Measurements from ENCODE around the gene RAI1. TPM values are rescaled to one million over a fixed set of nuclear protein-coding genes. Genes with fewer than 3 reads are reported as not detected.

RAI1 gene
- total and polyA plus RNA-seq, 2 of the 13 experiments (the other 11 are each of a cell fraction or from before 2014, with no cell fraction given): 3.4 to 5.2 TPM

DNA sequence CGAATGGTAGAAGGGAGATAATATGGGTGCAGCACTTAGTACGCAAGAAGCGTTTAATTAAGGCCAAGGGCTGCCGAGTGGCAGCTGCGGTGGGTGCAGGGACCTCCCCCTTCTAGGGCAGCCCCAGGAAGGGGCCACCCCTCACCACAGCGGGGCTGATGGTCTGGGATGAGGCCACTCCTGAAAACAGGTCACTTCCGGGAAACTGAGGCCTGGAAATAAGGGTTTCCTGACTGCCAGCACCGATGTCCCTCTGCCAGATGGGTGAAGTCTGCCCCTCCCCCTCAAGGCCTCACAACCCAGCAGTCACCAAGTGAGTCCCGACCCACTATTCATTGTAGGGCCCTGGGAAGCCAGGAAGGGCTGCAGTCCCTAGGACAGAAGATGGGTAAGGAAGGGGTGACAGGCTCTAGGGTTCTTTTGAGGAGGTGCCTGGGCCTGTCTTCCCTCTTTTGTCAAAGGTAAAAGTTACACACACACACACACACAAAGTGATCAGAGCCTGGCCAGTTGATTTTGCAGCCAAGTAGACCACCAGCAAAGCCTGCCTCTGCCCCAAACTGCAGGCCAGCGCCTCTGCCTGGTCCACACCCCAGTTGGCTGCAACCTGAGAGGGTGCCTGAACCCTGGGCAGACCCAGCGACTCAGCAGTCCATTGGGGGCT is 143.0 kb downstream of the RAI1 start (continued):
- TF ChIP-seq, protein P1, sequence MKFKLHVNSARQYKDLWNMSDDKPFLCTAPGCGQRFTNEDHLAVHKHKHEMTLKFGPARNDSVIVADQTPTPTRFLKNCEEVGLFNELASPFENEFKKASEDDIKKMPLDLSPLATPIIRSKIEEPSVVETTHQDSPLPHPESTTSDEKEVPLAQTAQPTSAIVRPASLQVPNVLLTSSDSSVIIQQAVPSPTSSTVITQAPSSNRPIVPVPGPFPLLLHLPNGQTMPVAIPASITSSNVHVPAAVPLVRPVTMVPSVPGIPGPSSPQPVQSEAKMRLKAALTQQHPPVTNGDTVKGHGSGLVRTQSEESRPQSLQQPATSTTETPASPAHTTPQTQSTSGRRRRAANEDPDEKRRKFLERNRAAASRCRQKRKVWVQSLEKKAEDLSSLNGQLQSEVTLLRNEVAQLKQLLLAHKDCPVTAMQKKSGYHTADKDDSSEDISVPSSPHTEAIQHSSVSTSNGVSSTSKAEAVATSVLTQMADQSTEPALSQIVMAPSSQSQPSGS (CRISPR knock-in tag; IDR thresholded peaks at IDR 0.05): peak; percentile 16; the same call in 1 of the 2 replicates
- TF ChIP-seq MYC (CRISPR knock-in tag; IDR thresholded peaks at IDR 0.05; ENCODE audit: borderline replicate concordance): no peak
- TF ChIP-seq ZNF670 (CRISPR knock-in tag; IDR thresholded peaks at IDR 0.05; ENCODE audit: borderline replicate concordance): peak; percentile 55; the same call in 1 of the 2 replicates
- TF ChIP-seq MAFK (conservative IDR thresholded peaks at IDR 0.05 in 1 of 2, IDR thresholded peaks at IDR 0.05 in 1 of 2; ENCODE audit: low read length in 2 of 2): no peak
- no peak for TF ChIP-seq KLF16 (CRISPR knock-in tag; IDR thresholded peaks at IDR 0.05)
- no peak for TF ChIP-seq ARHGAP35 (CRISPR knock-in tag; IDR thresholded peaks at IDR 0.05; ENCODE audit: borderline replicate concordance)
- peak; percentile 14; the same call in 1 of the 2 replicates for TF ChIP-seq ZBTB20 (CRISPR knock-in tag; IDR thresholded peaks at IDR 0.05; ENCODE audit: borderline replicate concordance, low read depth)
- TF ChIP-seq, protein P2, sequence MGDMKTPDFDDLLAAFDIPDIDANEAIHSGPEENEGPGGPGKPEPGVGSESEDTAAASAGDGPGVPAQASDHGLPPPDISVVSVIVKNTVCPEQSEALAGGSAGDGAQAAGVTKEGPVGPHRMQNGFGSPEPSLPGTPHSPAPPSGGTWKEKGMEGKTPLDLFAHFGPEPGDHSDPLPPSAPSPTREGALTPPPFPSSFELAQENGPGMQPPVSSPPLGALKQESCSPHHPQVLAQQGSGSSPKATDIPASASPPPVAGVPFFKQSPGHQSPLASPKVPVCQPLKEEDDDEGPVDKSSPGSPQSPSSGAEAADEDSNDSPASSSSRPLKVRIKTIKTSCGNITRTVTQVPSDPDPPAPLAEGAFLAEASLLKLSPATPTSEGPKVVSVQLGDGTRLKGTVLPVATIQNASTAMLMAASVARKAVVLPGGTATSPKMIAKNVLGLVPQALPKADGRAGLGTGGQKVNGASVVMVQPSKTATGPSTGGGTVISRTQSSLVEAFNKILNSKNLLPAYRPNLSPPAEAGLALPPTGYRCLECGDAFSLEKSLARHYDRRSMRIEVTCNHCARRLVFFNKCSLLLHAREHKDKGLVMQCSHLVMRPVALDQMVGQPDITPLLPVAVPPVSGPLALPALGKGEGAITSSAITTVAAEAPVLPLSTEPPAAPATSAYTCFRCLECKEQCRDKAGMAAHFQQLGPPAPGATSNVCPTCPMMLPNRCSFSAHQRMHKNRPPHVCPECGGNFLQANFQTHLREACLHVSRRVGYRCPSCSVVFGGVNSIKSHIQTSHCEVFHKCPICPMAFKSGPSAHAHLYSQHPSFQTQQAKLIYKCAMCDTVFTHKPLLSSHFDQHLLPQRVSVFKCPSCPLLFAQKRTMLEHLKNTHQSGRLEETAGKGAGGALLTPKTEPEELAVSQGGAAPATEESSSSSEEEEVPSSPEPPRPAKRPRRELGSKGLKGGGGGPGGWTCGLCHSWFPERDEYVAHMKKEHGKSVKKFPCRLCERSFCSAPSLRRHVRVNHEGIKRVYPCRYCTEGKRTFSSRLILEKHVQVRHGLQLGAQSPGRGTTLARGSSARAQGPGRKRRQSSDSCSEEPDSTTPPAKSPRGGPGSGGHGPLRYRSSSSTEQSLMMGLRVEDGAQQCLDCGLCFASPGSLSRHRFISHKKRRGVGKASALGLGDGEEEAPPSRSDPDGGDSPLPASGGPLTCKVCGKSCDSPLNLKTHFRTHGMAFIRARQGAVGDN (CRISPR knock-in tag; IDR thresholded peaks at IDR 0.05): peak; percentile 73
- TF ChIP-seq MBD4 (IDR thresholded peaks at IDR 0.05; ENCODE audit: borderline replicate concordance, low read length): no peak
- TF ChIP-seq KDM2A (CRISPR knock-in tag; IDR thresholded peaks at IDR 0.05; ENCODE audit: borderline replicate concordance, low read depth): no peak
- TF ChIP-seq FOXC1 (CRISPR knock-in tag; IDR thresholded peaks at IDR 0.05; ENCODE audit: borderline replicate concordance): peak; percentile 58; the same call in 1 of the 2 replicates
- TF ChIP-seq POGZ (CRISPR knock-in tag; IDR thresholded peaks at IDR 0.05): no peak
- TF ChIP-seq, protein P3, sequence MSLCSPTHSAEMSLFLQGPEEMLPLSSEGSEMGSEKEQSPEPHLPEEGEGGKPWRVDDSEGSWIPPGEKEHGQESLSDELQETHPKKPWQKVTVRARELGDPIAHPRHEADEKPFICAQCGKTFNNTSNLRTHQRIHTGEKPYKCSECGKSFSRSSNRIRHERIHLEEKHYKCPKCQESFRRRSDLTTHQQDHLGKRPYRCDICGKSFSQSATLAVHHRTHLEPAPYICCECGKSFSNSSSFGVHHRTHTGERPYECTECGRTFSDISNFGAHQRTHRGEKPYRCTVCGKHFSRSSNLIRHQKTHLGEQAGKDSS (CRISPR knock-in tag; IDR thresholded peaks at IDR 0.05; ENCODE audit: borderline replicate concordance, low read depth): no peak
- TF ChIP-seq POLR2G (IDR thresholded peaks at IDR 0.05; ENCODE audit: low read depth, low read length): 0 out of 2 replicates have a peak, but pooled peaks have one; percentile 4
- TF ChIP-seq, protein P4, sequence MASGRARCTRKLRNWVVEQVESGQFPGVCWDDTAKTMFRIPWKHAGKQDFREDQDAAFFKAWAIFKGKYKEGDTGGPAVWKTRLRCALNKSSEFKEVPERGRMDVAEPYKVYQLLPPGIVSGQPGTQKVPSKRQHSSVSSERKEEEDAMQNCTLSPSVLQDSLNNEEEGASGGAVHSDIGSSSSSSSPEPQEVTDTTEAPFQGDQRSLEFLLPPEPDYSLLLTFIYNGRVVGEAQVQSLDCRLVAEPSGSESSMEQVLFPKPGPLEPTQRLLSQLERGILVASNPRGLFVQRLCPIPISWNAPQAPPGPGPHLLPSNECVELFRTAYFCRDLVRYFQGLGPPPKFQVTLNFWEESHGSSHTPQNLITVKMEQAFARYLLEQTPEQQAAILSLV (CRISPR knock-in tag; IDR thresholded peaks at IDR 0.05; ENCODE audit: borderline replicate concordance): no peak
- peak; percentile 12 for TF ChIP-seq RXRA (CRISPR knock-in tag; IDR thresholded peaks at IDR 0.05)
- 0 out of 2 replicates have a peak, but pooled peaks have one; percentile 8 for TF ChIP-seq SALL2 (CRISPR knock-in tag; IDR thresholded peaks at IDR 0.05)
- TF ChIP-seq POLR2A (IDR thresholded peaks at IDR 0.05; ENCODE audit: insufficient read depth in 1 of 2, low read depth in 2 of 2, low read length in 2 of 2): no peak
- TF ChIP-seq GLI4 (CRISPR knock-in tag; IDR thresholded peaks at IDR 0.05; ENCODE audit: borderline replicate concordance): no peak
- no peak for TF ChIP-seq ZNF224 (CRISPR knock-in tag; IDR thresholded peaks at IDR 0.05)
- no peak for TF ChIP-seq ATF1 (CRISPR knock-in tag; IDR thresholded peaks at IDR 0.05)
- TF ChIP-seq NFKB2 (CRISPR knock-in tag; IDR thresholded peaks at IDR 0.05; ENCODE audit: borderline replicate concordance): no peak
- no peak for TF ChIP-seq PLRG1 (conservative IDR thresholded peaks at IDR 0.05)

All from HepG2 (cell line).